ENCODE data around the gene MITF.

- TF ChIP-seq CTCF (conservative IDR thresholded peaks at IDR 0.05 in 1 of 2, IDR thresholded peaks at IDR 0.05 in 1 of 2; ENCODE audit: extremely low read depth in 1 of 2, insufficient read depth in 1 of 2, low read depth in 1 of 2, low read length in 2 of 2) = no peak
- TF ChIP-seq EZH2 (IDR thresholded peaks at IDR 0.05; ENCODE audit: borderline replicate concordance, low read length) = no peak
Observed at GRCh38 chr3:69880069-69880640, 140.9 kb downstream of the MITF start.

All from mammary epithelial cell (primary cell).